ENCODE data around the gene PSMA3.

Gene PSMA3

GRCh38 chr14:58292187-58292586 lies 47.5 kb downstream of the PSMA3 start:
- no peaks in the 10 kb centered on the region for H3K9me3 ChIP-seq (ENCODE audit: control insufficient read depth, low read length)
- no peaks in the 10 kb centered on the region for H3K4me1 ChIP-seq (ENCODE audit: control insufficient read depth, insufficient read depth, low read length)
- no peaks in the 10 kb centered on the region for H3K27me3 ChIP-seq (ENCODE audit: control insufficient read depth, insufficient read depth, low read length)
- H3K9ac ChIP-seq (ENCODE audit: low read length): no peak overlapping the region
- no peak overlapping the region for H3K4me3 ChIP-seq (ENCODE audit: low read length)
- H3K36me3 ChIP-seq (ENCODE audit: control insufficient read depth, insufficient read depth, low read length): no peaks in the 10 kb centered on the region

DNA sequence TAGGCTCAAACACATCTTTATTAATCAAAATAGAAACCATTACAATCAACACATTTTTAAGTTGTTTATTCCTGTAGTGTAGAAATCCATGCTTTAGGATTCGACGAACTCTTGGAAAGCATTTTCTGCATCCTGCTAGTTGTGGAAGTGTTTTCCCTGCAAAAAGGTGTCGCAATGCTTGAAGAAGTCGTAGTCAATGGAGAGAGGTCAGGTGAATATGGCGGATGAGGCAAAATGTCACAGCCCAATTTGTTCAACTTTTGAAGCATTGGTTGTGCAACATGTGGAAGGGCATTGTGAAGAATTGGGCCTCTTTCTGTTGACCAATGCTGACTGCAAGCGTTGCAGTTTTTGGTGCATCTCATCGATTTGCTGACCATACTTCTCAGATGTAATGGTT lies 49.6 kb downstream of the PSMA3 start:
- no peaks in the 10 kb centered on the region for H3K36me3 ChIP-seq (ENCODE audit: control insufficient read depth, insufficient read depth, low read length)

DNA sequence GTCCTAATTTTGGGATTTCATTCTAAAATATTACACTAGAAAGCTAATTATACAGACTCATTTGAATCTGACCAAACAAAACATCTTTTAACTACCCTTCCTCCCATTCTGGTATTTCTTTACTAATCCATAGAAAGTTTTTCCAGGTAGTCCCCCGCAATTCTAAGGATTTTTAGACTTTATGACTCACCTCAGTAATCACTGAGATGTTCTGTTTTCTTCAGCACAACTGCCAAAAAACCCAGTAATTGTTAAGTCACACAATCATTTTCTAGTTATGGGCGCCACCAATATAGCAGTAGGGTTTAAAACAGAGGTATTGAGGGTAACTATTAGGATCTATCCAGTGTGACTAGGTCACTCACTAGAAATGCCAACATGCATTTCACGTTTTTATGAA lies 52.1 kb downstream of the PSMA3 start:
- H3K9ac ChIP-seq (ENCODE audit: low read length): peak overlapping the region; percentile 89
- H3K4me1 ChIP-seq (ENCODE audit: control insufficient read depth, insufficient read depth, low read length): no peaks in the 10 kb centered on the region
- no peaks in the 10 kb centered on the region for H3K27me3 ChIP-seq (ENCODE audit: control insufficient read depth, insufficient read depth, low read length)
- H3K9me3 ChIP-seq (ENCODE audit: control insufficient read depth, low read length): no peaks in the 10 kb centered on the region
- H3K4me3 ChIP-seq (ENCODE audit: low read length): peak overlapping the region; percentile 95
- H3K36me3 ChIP-seq (ENCODE audit: control insufficient read depth, insufficient read depth, low read length): no peaks in the 10 kb centered on the region

More for the DNA sequence above, 49.6 kb downstream of the PSMA3 start:
- Histone ChIP-seq H3K27me3 (ENCODE audit: control insufficient read depth, insufficient read depth, low read length) (no peaks in the 10 kb centered on the region), H3K9ac (ENCODE audit: low read length) (no peak overlapping the region), H3K9me3 (ENCODE audit: control insufficient read depth, low read length) (no peaks in the 10 kb centered on the region), H3K4me1 (ENCODE audit: control insufficient read depth, insufficient read depth, low read length) (no peaks in the 10 kb centered on the region), H3K4me3 (ENCODE audit: low read length) (no peak overlapping the region)

GRCh38 chr14:58297412-58297761 lies 52.7 kb downstream of the PSMA3 start:
- no peaks in the 10 kb centered on the region for H3K27me3 ChIP-seq (ENCODE audit: control insufficient read depth, insufficient read depth, low read length)
- H3K4me3 ChIP-seq (ENCODE audit: low read length): peak overlapping the region; percentile 95
- no peaks in the 10 kb centered on the region for H3K36me3 ChIP-seq (ENCODE audit: control insufficient read depth, insufficient read depth, low read length)
- peak overlapping the region; percentile 89 for H3K9ac ChIP-seq (ENCODE audit: low read length)
- H3K9me3 ChIP-seq (ENCODE audit: control insufficient read depth, low read length): no peaks in the 10 kb centered on the region
- H3K4me1 ChIP-seq (ENCODE audit: control insufficient read depth, insufficient read depth, low read length): no peaks in the 10 kb centered on the region

DNA sequence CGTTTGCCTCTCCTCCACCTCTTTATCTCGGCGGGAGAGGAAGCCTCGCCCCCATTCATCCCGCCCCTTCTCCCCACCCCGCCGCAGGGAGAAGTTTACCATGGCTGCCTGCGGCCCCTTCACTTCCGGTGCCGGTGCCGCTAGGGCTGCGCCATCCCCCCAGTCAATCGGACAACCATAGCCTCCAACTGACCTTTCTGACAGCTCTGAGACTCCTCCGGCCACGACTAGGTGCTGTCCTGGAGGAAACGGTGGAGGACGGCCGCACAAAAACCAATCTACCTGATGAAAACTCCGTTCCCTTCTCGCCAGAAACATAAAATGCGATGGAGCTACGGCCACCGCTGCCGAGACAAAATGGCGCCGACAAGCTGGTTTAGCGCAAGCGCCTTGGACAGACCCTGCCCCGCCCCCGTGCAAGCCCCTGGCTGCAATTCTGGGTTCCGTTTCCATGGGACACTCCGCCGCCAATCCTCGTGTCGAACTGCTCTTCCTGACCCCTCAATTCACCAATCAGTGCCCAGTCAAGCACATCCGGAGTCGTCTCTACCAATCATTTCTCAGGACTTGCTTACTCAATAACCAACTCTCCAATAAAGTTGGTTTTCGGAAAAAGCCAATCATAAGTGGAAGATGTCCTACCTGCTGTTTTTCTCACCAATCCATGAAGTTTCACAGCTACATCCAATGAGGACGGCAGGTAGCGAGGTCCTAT lies 53.3 kb downstream of the PSMA3 start:
- H3K4me1 ChIP-seq (ENCODE audit: control insufficient read depth, insufficient read depth, low read length): no peaks in the 10 kb centered on the region
- no peaks in the 10 kb centered on the region for H3K9me3 ChIP-seq (ENCODE audit: control insufficient read depth, low read length)
- peak overlapping the region; percentile 96 for H3K9ac ChIP-seq (ENCODE audit: low read length)
- no peaks in the 10 kb centered on the region for H3K36me3 ChIP-seq (ENCODE audit: control insufficient read depth, insufficient read depth, low read length)
- peak overlapping the region; percentile 98 for H3K4me3 ChIP-seq (ENCODE audit: low read length)
- H3K27me3 ChIP-seq (ENCODE audit: control insufficient read depth, insufficient read depth, low read length): no peaks in the 10 kb centered on the region

- H3K4me3 ChIP-seq (ENCODE audit: low read length): peak within 1 kb of the TSS; percentile 98
- H3K4me1 ChIP-seq (ENCODE audit: control insufficient read depth, insufficient read depth, low read length): no peaks in the 10 kb centered on the region
- H3K36me3 ChIP-seq (ENCODE audit: control insufficient read depth, insufficient read depth, low read length): peaks cover 6% of the 10 kb centered on the region
- H3K9ac ChIP-seq (ENCODE audit: low read length): peak within 1 kb of the TSS; percentile 96
- no peaks in the 10 kb centered on the region for H3K27me3 ChIP-seq (ENCODE audit: control insufficient read depth, insufficient read depth, low read length)
- no peaks in the 10 kb centered on the region for H3K9me3 ChIP-seq (ENCODE audit: control insufficient read depth, low read length)
Observed at GRCh38 chr14:58298477-58299400, 54.1 kb downstream of the PSMA3 start, which contains the start of gene ARID4A. ARID4A (plus strand) TSS chr14:58298555; CDS start chr14:58299855, 1,300 bp downstream.

- Histone ChIP-seq H3K9me3 (ENCODE audit: control insufficient read depth, low read length) (no peaks in the 10 kb centered on the region), H3K36me3 (ENCODE audit: control insufficient read depth, insufficient read depth, low read length) (peaks cover 6% of the 10 kb centered on the region), H3K4me3 (ENCODE audit: low read length) (peak overlapping the region; percentile 76), H3K27me3 (ENCODE audit: control insufficient read depth, insufficient read depth, low read length) (no peaks in the 10 kb centered on the region), H3K9ac (ENCODE audit: low read length) (peak overlapping the region; percentile 96), H3K4me1 (ENCODE audit: control insufficient read depth, insufficient read depth, low read length) (no peaks in the 10 kb centered on the region)
Observed at GRCh38 chr14:58299401-58300330, 55.0 kb downstream of the PSMA3 start.

DNA sequence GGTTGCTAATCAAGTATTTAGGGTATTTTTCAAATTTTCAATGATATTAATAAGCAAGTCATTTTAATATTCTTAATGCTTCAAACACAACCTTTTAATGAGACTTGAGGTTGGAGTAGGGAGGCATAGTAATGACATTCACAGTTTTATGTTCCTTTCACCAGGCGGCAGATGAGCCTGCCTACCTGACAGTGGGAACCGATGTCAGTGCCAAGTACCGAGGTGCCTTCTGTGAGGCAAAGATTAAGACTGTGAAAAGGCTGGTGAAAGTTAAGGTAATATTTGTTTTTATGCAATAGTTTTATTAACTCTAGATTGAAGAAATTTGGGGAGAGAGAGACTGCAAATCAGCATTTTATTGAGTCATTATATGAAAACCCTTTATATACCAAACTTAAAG lies 56.8 kb downstream of the PSMA3 start:
- no peaks in the 10 kb centered on the region for H3K27me3 ChIP-seq (ENCODE audit: control insufficient read depth, insufficient read depth, low read length)
- peaks cover 6% of the 10 kb centered on the region for H3K36me3 ChIP-seq (ENCODE audit: control insufficient read depth, insufficient read depth, low read length)
- H3K4me1 ChIP-seq (ENCODE audit: control insufficient read depth, insufficient read depth, low read length): no peaks in the 10 kb centered on the region
- no peak overlapping the region for H3K9ac ChIP-seq (ENCODE audit: low read length)
- H3K9me3 ChIP-seq (ENCODE audit: control insufficient read depth, low read length): no peaks in the 10 kb centered on the region
- H3K4me3 ChIP-seq (ENCODE audit: low read length): no peak overlapping the region

- no peak overlapping the region for H3K4me3 ChIP-seq (ENCODE audit: low read length)
- H3K9me3 ChIP-seq (ENCODE audit: control insufficient read depth, low read length): no peaks in the 10 kb centered on the region
- H3K27me3 ChIP-seq (ENCODE audit: control insufficient read depth, insufficient read depth, low read length): no peaks in the 10 kb centered on the region
- H3K9ac ChIP-seq (ENCODE audit: low read length): no peak overlapping the region
- no peaks in the 10 kb centered on the region for H3K4me1 ChIP-seq (ENCODE audit: control insufficient read depth, insufficient read depth, low read length)
- H3K36me3 ChIP-seq (ENCODE audit: control insufficient read depth, insufficient read depth, low read length): peaks cover 6% of the 10 kb centered on the region
Observed at GRCh38 chr14:58305730-58306129, 61.1 kb downstream of the PSMA3 start.

DNA sequence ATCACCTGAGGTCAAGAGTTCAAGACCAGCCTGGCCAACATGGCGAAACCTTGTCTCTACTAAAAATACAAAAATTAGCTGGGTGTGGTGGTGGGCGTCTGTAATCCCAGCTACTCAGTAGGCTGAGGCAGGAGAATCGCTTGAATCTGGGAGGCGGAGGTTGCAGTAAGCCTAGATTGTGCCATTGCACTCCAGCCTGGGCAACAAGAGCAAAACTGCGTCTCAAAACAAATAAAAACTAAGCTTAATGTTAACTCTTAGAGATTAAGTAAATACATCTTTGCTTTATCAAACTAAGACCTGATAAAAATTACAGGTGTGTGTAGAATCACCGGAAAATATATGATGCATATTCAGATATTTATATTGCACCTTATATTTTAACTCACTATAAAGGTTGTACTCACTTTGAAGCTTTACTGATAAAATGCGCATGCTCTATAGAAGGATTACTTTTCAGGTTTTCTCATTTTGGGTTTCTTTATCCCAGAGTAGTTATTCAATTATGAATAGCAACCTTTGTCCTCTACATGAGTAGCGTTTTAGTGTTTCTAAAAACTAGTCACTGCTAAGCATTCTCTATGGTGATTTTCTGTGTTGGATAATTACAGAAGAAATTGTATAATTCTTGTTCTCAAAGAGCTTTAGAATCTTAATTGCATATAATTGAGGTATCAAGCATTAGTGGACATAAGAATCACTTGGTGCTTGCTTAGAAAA lies 63.1 kb downstream of the PSMA3 start:
- peaks cover 6% of the 10 kb centered on the region for H3K36me3 ChIP-seq (ENCODE audit: control insufficient read depth, insufficient read depth, low read length)
- no peak overlapping the region for H3K9ac ChIP-seq (ENCODE audit: low read length)
- H3K9me3 ChIP-seq (ENCODE audit: control insufficient read depth, low read length): no peaks in the 10 kb centered on the region
- H3K4me1 ChIP-seq (ENCODE audit: control insufficient read depth, insufficient read depth, low read length): no peaks in the 10 kb centered on the region
- H3K27me3 ChIP-seq (ENCODE audit: control insufficient read depth, insufficient read depth, low read length): no peaks in the 10 kb centered on the region
- no peak overlapping the region for H3K4me3 ChIP-seq (ENCODE audit: low read length)

GRCh38 chr14:58309086-58309485 lies 64.4 kb downstream of the PSMA3 start:
- no peak overlapping the region for H3K9ac ChIP-seq (ENCODE audit: low read length)
- no peaks in the 10 kb centered on the region for H3K4me1 ChIP-seq (ENCODE audit: control insufficient read depth, insufficient read depth, low read length)
- H3K36me3 ChIP-seq (ENCODE audit: control insufficient read depth, insufficient read depth, low read length): no peaks in the 10 kb centered on the region
- no peaks in the 10 kb centered on the region for H3K27me3 ChIP-seq (ENCODE audit: control insufficient read depth, insufficient read depth, low read length)
- no peak overlapping the region for H3K4me3 ChIP-seq (ENCODE audit: low read length)
- no peaks in the 10 kb centered on the region for H3K9me3 ChIP-seq (ENCODE audit: control insufficient read depth, low read length)
